HG03045 (cell line): ENCODE results near the gene C1orf167.

Source experiments
- ATAC-seq: cut with Tn5 transposase; IDR thresholded peaks from one replicate; pipeline ENCODE4 v1.9.1; 2021; ENCODE audit warnings: mild to moderate bottlenecking, moderate library complexity; ENCODE audit not compliant: unreplicated experiment

The C1orf167 gene

DNA sequence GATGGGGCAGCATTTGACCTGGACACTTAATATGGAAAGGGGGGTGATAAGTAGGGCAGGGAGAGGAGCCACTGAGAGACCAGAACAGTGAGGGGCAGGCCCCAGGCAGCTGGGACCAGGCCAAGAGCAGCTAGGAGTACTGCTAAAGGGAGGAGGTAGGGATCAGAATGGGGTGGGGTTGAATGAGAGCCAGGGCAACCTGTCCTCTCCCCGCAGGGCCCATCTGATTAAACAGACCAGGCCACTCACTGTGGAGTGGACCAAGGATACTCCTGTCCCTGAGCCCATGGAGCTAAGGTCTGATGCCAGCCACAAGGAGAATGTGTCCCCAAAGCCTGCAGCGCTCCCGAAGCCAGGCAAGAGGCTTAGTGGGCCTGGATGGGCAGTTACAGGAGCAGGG lies 2.1 kb downstream of the C1orf167 start:
- no peak for ATAC-seq

DNA sequence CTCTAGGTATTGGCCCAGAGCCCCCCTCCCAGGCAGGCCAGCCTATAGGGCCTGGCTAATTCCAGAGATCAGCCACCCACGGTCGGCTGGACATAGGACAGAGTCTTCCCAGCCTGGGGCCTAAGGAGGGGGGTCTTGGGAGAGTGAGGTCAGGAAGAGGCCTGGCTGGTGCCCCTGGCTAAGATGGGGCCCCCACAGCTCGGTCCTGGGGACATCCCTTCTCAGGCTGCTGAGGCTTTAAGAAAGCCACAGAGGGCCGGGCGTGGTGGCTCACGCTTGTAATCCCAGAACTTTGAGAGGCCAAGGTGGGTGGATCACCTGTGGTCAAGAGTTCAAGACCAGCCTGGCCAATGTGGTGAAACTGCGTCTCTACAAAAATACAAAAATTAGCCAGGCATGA lies 2.5 kb downstream of the C1orf167 start:
- ATAC-seq: no peak

DNA sequence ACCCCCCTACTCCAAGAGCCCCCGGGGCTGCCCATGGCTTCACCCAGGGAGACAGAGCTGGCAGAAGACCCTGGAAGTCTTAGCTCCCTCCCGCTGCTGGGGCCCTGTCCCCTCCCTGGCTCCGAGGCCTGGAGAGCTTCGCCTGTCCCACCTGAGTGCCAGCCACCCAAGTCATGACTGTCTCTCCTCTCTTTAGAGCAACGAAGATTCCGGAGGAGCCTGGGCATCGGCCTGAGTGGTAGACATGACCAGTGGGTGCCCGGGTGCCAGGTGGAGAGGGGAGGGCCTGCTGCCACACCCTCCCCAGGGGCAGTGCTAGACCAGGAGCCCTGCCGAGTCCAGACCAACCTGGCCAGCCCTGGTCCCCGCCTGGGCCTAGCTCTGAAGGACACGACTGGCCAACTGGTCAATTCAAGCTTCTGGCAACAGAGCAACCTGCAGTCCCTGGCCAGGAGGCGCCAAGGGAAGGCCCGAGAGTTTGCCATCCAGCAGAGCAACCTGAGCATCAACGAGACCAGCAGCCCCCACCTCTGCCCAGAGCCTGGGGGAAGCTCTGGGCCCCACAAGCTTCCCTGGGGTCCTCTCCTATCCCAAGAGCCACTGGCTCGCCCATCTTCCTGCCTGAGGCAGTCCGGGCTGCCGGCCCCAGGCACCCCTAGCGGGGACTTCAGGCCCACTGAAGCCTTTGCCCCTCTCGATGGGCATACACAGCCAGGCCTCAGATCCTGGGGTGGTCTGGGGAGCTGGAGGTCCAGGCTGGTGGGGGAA lies 3.9 kb downstream of the C1orf167 start:
- ATAC-seq: no peak

DNA sequence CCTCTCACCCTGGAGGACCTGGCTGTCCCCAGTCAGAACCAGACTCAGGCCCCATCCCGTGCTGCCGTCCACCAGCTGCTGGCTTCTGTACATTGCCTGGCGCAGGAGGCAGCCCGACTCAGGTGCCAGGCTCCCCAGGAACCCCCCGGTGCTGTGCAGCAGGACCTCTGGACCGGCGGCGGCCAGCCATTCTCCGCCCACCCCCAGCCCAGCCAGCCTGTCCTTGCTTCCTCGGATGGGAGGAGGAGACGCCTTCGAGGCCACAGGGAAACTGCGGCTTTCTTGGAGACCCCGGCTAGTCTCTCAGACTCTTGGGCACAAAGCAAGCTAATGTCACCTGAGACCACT lies 4.4 kb downstream of the C1orf167 start:
- no peak for ATAC-seq

DNA sequence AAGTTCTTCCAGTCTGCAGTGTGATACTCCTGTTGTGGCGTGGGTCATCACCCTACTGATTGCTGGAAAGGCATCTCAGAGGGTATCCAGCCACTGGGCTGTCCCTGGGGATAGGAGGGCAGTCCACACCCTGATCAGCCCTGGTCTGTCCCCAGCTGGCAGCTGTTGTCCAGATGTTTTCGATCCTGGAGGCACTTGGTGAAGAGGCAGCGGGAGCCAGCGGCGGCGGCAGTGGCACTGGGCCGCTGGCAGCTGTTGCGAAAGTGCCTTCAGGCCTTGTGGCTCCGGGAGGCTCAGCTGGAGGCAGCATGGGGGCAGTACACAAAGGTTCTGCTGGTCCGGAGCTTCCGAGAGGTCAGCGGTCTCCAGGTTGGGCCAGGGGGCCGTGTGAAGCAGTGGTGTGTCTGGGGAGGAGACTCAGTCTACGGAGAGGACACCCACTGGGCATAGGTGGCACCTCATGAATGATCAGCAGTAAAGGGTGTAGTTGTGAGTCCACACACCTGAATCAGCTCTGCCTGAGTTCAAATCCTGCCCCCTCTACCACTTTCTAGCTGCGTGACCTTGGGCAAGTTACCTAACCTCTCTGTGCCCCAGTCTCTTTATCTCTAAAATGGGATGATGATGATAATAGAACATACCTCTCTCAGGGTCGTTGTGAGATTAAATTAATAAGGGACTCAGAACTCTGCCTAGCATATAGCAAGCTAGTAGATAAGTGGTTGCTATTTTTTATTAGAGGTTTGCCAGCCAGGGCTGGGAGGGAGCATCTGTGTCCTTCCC lies 6.1 kb downstream of the C1orf167 start:
- no peak for ATAC-seq

DNA sequence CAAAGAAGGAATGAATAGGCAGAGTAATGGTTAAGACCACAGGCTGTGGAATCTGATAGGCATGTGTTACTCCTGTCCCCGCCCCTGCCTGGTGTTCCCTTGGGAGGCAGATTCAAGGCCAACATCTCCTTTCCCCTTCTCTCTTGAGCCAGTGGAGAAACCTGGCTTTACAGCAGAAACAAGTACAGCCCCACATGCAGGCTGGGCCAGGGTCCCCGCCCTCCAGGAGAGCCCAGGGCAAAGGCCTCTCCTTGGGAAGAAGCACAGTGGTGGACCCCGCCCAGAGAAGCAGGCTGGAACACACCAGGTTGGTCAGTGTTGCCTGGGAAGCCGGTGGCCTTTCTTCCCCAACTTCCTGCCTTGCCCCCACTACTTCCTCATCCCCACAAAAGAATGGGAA lies 6.8 kb downstream of the C1orf167 start:
- no peak for ATAC-seq

DNA sequence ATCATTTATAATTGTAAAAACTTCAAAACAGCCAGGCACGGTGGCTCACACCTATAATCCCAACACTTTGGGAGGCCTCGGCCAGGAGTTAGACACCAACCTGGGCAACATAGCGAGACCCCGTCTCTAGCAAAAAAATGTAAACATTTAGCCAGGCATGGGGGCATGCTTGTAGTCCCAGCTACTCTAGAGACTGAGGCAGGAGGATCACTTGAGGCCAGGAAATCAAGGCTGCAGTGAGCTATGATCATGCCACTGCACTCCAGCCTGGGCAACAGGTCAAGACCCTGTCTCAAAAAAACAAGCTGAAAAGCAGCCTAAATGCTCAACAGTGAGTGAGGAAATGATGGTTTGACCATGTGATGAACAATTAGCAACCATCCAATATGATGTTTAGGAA lies 7.3 kb downstream of the C1orf167 start:
- no peak for ATAC-seq

DNA sequence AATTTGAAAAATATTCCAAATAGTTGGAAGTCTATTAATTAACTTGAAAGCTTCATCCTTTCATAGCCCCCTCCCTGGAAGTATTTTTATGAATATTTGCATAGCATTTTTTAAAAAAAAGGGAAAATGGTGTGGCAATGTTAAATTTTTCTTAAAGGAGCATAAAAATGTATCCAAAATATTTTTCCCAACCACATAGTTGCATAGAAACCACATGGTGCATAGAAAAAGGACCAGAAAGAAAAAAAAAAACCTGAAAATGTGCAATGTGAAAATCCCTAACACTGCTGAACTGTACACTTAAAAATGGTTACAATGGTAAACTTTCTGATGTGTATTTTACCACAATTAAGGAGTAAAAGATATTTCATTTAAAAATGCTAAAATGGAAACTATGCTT lies 8.0 kb downstream of the C1orf167 start:
- no peak for ATAC-seq

DNA sequence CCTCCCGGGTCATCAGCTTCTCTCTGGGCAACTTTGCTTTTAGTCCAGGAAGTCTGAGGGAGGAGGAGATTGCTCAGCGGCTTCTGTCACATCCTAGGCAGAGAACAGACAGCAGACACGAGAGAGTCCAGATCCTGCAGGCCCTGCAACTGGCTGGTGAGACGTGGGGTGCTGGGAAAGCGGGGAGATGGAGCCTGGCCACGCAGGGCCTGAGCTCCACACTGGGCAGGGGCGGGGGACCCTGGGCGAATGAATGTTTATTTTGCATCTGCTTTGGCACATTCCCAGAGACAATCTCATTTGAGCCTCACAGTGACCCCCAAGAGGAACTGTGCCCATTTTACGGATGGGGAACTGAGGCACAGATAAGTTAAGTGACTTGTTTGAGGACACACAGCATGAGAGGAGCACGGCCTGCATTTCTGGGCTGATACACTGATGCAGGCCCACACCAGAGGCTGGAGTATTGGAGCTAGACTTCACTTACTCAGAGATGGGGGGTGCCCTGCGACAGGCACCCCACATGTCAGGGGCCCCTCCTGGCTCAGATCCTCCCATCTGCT lies 9.6 kb downstream of the C1orf167 start:
- no peak for ATAC-seq

DNA sequence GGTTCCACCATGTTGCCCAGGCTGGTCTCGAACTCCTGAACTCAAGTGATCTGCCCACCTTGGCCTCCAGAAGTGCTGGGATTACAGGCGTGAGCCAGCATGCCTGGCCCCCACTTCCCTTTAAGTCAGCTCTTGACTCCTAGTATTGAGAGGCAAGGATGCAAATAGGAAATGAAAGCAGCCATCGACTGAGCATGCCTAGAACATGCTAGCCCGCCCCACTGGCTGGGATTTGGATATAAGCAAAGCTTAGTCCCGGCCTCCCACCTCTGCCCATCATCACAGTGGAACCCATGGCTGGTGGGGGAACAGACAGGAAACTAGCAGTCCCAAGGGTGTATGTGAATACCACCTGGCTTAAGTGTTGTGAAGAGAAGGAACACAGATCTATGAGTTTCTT lies 10.5 kb downstream of the C1orf167 start:
- ATAC-seq: no peak

DNA sequence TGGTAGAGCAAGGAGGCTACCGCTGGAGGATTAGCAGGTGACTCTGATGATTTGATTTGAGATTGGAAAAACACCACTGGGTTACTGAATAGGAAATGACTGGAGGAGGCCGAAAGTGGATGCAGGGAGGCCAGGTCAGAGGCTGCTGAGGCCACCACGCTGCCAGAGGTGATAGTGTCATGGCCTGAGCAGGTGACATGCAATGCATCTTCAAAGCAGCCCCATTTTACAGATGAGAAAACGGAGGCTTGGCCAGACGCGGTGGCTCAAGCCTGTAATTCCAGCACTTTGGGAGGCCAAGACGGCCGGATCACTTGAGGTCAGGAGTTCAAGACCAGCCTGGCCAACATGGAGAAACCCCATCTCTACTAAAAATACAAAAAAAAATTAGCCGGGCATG lies 12.8 kb downstream of the C1orf167 start:
- ATAC-seq: no peak

DNA sequence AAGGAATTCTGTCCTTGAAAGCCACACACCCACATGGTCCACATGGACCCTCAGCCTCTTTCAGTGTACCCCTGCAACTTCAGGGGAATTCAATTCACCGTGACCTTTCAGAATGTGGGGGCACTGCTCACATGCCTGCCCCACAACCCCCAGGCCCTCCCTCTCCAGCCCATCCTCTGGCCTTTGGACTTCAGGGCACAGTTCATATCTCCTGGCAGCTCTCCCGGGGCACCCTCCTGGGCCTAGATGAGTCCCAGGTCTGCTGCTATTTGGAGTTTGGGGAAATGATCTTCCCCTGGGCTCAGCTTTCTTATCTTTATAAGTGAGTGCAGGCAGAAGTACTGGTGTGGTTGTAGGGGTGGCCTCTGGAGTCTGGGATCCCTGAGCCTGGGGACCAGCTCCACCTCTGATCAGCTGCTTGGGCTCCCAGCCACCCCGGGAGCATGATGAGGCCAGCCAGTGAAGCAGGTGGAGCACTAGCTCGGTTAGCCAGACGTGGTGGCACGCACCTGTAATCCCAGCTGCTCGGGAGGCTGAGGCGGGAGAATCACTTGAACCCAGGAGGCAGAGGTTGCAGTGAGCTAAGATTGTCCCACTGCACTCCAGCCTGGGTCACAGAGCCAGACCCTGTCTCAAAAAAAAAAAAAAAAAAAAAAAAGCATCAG lies 15.8 kb downstream of the C1orf167 start:
- ATAC-seq: no peak

DNA sequence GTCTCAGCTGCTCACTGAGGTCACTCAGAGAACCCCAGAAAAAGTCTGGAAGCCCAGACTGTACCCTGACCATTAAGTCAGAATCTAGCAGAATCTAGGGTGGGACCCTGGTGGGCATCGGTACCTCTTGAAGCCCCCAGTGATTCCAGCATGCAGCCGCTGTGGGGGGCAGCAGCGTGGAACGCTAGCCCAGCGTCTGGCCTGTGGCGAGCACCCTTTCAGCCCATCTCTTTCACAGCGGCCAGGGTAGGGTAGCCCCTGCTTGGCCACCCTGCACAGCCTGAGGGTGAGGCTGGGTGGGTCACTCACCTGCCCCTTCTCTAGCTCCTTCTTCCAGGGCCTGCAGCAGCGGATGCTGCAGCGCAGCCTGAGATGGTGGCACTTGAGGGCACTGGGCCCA lies 16.3 kb downstream of the C1orf167 start:
- no peak for ATAC-seq

DNA sequence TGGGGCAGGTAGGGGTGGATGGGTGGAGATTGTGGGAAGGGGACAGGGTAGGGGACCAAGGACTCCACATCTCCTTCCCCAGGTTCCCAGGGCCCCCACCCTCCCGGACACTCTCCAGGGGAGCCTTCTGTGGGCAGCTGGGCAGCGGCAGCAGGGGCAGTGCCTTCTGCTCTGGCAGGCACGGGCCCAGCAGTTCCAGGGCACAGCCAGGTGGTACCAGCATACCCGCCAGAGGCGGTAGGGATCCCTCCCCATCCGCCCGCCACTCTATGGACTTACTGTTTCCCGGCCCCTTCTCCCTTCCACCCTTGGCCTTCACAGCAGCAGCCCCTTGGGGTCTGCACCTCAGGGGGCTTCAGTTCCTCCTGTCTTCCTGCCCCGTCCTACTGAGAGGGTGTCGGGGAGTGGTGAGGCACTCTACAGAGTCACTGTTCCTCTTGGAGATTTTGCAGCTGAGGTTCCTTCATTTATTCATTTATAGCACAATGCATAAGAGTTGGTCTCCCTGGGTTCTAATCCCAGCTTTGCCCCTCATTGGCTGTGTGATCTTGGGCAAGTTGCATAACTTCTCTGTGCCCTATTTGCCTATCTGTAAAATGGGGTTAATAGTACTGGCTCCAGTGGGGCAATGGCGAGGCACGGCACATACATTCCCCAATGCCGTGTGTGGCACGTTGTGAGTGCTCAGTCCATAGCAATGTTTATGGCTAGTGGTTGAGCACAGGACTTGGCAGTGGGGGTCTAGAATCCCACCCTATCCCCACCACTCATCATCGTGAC lies 17.0 kb downstream of the C1orf167 start:
- ATAC-seq: no peak

DNA sequence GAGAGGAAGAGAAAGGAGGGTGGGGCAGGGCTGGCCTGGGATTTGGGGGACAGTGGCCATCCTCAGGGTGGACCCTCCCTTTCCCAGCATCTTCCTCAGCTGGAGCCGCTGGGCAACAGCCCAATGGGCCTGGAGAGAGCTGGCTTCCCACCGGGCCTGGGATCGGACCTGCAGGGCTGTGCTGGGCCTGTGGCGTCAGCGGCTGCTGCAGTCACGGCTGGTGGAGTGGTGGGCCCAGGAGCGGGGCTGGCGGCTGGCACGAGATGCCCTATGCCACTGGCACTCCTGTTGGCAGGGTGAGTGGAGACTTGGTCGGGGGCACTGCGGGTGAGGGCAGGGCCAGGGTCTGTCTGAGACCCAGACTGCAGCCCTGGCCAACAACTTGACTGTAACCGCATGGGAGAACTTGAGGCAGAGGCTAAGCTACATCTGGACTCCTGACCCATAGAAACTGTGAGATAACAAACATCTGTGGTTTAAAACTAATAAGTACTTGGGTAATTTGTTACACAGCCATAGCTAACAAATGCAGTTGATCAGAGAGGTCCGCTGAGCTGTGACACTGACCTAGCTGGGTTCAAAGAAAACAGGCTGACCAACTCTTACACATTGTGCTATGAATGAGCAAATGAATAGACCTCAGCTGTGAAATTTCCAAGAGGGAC lies 17.9 kb downstream of the C1orf167 start:
- no peak for ATAC-seq

DNA sequence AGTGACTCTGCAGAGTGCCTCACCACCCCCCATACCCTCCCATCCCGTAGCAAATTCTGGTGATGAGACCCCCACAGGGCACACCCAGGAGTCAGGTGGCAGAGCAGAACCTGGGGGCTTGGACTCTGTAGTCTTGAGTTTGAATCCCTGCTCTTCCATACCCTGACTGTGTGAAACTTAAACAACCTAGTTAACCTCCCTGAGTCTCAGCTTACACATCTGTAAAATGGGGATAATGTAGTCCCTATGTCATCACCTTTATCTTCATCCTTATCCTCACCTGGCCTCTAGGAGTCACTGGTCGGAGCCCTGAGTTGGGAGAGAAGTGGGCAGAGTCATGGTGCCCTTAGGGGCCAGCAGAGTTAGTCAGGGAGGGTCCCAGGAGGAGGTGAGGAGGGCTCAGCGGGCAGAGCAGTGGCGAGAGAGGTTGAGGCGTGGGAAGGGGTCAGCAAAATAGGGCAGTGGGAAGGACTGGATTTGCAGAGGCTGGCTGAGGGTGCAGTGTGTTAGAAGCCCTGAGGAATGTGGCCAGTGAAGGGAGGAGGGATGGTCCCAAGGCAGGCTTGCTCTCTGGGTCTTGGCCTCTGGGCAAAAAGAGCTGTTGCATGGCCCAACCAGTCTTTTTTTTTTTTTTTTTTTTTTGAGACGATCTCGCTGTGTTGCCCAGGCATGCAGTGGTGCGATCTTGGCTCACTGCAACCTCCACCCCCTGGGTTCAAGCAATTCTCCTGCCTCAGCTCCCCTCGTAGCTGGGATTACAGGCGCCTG lies 18.6 kb downstream of the C1orf167 start:
- no peak for ATAC-seq

DNA sequence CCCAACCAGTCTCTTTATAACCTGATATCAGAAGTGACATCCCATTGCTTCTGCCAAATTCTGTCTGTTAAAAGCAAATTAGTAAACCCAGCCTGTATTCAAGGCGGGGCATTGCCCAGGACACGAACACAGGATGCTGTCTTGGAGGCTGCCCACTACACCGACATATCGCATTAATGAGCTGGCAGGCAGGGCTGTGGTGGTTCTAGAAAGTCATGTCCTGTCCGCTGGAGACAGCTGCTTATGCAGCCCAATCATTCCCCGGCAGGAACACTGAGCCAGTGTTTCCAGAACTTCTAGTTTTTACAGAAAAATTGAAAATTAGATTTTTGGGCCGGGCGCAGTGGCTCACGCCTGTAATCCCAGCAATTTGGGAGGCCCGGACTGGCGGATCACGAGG lies 19.3 kb downstream of the C1orf167 start:
- ATAC-seq: no peak

DNA sequence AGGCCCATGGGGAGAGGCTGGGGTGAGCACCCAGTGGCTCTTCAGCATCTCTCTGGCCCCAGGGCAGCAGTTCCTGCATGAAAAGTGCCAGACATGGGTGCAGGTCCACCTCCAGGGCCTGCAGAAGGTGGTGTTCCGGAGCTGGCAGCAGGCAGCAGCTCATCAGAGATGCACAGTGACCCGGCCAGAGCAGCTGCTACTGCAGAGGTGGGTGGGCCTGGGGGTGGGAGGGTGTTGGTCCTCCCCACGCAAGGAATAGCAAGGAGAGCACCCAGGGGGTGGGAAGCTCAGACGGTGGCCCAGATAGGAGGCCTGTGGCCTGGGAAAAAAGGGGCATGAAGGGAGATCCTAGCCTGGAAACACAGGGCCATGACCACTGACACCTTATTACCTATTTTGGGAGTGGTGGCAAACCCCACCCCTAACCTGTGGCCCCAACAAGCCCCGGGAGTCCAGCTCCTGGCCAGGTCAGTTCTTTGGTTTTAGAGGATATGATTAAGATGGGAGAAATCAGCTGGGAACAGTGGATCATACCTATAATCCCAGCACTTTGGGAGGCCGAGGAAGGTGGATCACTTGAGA lies 20.2 kb downstream of the C1orf167 start:
- no peak for ATAC-seq

DNA sequence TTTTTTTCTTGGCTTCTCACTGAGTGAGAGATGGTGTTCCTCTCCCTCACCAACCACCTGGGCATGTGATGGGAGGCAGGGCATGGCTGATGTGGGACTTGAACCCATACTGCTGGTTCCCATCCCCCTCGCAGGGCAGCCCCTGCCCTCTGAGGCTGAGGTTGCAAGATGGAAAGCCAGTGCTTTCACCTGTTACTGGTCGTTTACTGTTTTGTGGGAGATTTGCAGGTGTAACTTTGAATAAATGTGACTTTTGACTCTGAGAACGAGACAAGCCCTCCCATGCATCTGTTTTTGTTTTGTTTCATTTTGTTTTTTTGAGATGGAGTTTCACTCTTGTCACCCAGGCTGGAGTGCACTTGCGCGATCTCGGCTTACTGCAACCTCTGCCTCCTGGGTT lies 21.6 kb downstream of the C1orf167 start:
- no peak for ATAC-seq
